GM06990 (cell line): ENCODE results near the gene RABL6.
"Not testable (repeated sequence)": the region's sequence is repeated elsewhere in the genome, so short reads cannot be mapped to it uniquely, and the experiment has no call there.

Source experiments
- DNase-seq: peaks from one replicate; pipeline ENCODE4 v3.0.0-alpha.2; 2011; ENCODE audit not compliant: insufficient read length; ENCODE audit errors: extremely low read depth
- H3K27me3 ChIP-seq: replicated peaks from 2 replicates; pipeline ENCODE4 v1.6.0; 2011; ENCODE audit warnings: low read length; ENCODE audit not compliant: control insufficient read depth, insufficient read depth
- H3K36me3 ChIP-seq: 2 replicates; pipeline ENCODE4 v1.5.1; 2011; ENCODE audit warnings: low read length; ENCODE audit not compliant: control insufficient read depth, insufficient read depth
- H3K4me3 ChIP-seq: replicated peaks from 2 replicates; pipeline ENCODE4 v1.5.1; 2011; ENCODE audit warnings: low read depth, mild to moderate bottlenecking, control low read depth, low read length
- CTCF ChIP-seq: IDR thresholded peaks from 2 replicates; pipeline ENCODE4 v1.5.1; 2011; ENCODE audit warnings: low read length, control low read depth, mild to moderate bottlenecking, inconsistent platforms; ENCODE audit not compliant: insufficient read depth, poor library complexity, severe bottlenecking

Gene RABL6

GRCh38 chr9:136835932-136836904, 28.5 kb downstream of the RABL6 start:
- peaks cover 23% of the 10 kb centered on the region for H3K36me3 ChIP-seq
- TF ChIP-seq CTCF, result no peak
- H3K27me3 ChIP-seq, result no peaks in the 10 kb centered on the region
- peak; percentile 13 for DNase-seq
- no peak overlapping the region for H3K4me3 ChIP-seq

GRCh38 chr9:136837146-136837855, 29.6 kb downstream of the RABL6 start:
- Histone ChIP-seq H3K36me3 (peaks cover 16% of the 10 kb centered on the region), H3K4me3 (no peak overlapping the region), H3K27me3 (no peaks in the 10 kb centered on the region)
- TF ChIP-seq CTCF, result no peak
- DNase-seq, result no peak

GRCh38 chr9:136837856-136838277, 30.1 kb downstream of the RABL6 start:
- DNase-seq, H3K27me3 ChIP-seq, H3K4me3 ChIP-seq: not testable (repeated sequence)
- H3K36me3 ChIP-seq, result peaks cover 13% of the 10 kb centered on the region

GRCh38 chr9:136838314-136839228, 30.8 kb downstream of the RABL6 start:
- TF ChIP-seq CTCF, result no peak
- Histone ChIP-seq H3K36me3 (peaks cover 11% of the 10 kb centered on the region), H3K4me3 (no peak overlapping the region), H3K27me3 (no peaks in the 10 kb centered on the region)
- no peak for DNase-seq

GRCh38 chr9:136839229-136840139, 31.7 kb downstream of the RABL6 start:
- Histone ChIP-seq H3K36me3 (peaks cover 9% of the 10 kb centered on the region), H3K4me3 (no peak overlapping the region), H3K27me3 (no peaks in the 10 kb centered on the region)
- DNase-seq, result no peak
- no peak for TF ChIP-seq CTCF
